SK-N-MC (cell line): ENCODE results near the gene HDAC4.

Source experiments
- EZH2 ChIP-seq: fragments of 200-600 bp; sonication (generic); IDR thresholded peaks from one replicate; pipeline ENCODE4 v1.6.1; 2017; ENCODE audit warnings: antibody characterized with exemption
- FOXP2 ChIP-seq: optimal IDR thresholded peaks from 2 replicates; pipeline ENCODE3; 2011; ENCODE audit warnings: mild to moderate bottlenecking, moderate library complexity; ENCODE audit not compliant: insufficient read depth; ENCODE audit errors: extremely low read length, control extremely low read depth
- POLR2AphosphoS5 ChIP-seq: IDR thresholded peaks from 2 replicates; pipeline ENCODE4 v1.6.1; 2012; ENCODE audit warnings: mild to moderate bottlenecking, low read depth, low read length, borderline replicate concordance

- TF ChIP-seq POLR2AphosphoS5 (no peak), EZH2 (no peak), FOXP2 (no peak)
Observed at GRCh38 chr2:239153806-239154591, 246.8 kb downstream of the HDAC4 start.
